Stimulated activated CD4-positive, alpha-beta T cell treated with anti-CD3 and anti-CD28 coated beads, Interleukin-1b, Interleukin-23, amount 100 ng/mL, for 4 hours (primary cell): ENCODE results near the gene XIRP1.

Experiments used
- DNase-seq, 2 donors: peaks; one replicate each; pipeline ENCODE4 v3.0.0-alpha.2; 2020; ENCODE audit warnings: low read depth in 2 of 2

The XIRP1 gene

DNA sequence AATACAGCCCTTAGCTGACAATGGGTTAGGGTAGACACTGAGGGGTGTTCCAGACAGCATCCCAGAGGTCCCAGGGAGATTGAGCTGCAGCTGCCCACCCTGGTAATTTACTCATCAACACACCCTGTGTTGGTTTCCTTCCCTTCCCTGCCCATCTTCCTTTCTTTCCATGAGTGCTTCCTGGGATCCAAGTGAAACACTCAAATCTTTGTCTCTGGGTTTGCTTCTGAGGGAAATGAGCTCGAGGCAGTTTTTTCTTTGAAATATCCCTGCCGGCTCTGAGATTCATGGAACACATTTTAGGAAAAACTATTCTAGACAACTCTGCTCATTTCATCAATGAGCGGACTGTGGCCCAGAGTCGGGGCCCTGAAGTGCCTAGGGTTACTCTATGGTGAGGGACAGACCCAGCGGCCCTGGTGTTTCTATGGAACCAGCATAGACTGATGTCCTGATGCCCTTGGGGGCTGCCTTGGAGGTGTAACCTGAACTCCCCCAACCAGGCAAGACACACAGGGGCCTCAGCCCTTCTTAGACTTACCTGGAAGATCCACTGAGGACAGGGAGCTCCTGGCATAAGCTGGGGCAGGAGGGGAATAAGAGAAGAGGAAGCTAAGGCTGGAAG, 24.1 kb downstream of the XIRP1 start:
- DNase-seq = no peak

DNA sequence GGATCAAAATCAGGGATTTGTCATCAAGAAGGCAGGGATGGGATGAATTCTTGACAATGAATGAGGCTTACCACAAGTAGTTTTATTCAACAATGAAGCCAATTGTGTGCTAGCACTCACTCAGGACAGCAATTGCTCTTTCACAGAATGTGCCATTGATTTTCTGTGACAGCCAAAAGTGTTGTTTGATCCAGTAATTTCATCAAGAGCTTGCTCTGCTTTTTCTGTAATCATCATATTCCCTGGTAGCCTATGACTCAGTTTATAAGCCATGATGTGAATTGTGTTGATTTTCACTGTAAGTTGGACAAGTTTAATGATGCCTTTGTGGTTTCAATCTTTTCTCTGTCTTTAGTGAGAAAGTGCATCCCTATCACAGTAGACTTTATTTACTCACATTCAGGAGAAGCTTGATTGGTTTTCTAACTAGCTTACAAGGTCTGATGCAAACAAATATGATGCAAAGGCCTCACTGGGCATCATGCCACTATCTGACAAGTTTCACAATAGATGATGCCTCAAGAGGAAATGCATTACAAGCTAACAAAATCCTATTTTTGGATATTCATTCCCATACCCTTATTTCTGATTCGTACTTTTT, 25.4 kb downstream of the XIRP1 start:
- DNase-seq = no peak

DNA sequence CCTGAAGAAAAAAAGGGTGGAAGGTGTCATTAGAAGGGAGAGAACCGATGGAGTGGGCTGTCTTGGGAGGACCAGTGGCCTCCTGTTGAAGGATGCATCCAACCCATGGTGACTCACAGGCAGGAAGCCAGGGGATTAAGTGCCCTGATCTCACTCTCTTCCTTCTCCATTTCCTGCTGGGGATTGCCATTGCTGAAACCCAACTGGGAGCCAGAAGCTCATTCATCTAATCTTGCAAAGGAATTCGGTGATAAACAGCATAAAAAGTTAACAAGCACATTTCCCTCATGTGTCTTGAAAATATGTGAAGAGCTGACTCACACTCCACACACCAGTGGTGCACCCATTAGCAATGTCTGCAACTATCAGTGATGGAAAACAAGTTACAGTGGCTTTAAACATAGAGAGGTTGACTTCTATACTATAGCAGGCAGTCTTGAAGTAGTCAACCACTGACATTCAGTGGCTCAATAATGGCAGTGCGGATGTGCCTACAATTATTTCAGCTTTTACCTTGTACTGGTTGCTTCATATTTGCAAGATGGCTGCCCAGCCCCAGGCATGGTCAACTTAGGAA, 26.2 kb downstream of the XIRP1 start:
- no peak for DNase-seq

DNA sequence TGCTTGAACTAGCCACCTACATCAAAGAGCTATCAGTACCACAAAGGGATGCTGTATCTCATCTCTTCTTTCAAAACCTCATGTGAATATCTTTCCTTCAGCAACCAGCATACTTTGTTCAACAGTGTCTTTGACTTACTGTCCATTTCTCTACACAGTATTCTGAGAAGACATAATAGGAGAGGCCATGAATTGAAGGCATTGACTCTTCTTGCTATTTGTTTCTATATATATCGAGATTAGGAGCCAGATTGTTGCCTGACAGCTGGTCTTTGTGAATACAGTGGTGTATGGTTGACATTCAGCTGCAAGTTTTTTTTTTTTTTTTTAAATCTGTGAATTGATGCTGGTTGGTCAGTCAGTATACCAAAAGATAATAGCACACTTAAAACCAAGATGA, 26.9 kb downstream of the XIRP1 start:
- DNase-seq = no peak

DNA sequence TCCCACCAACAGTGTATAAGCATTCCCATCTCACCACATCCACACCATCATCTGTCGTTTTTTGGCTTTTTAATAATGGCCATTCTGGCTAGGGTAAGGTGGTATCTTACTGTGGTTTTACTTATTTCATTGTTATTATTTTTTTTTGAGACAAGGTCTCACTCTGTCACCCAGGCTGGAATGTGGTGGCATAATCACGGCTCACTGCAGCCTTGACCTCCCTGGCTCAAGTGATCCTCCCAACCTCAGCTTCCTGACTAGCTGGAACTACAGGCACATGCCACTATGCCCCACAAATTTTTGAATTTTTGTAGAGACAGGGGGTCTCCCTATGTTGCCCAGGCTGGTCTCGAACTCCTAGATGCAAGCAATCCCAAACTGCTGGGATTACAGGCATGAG, 28.0 kb downstream of the XIRP1 start:
- DNase-seq = no peak

DNA sequence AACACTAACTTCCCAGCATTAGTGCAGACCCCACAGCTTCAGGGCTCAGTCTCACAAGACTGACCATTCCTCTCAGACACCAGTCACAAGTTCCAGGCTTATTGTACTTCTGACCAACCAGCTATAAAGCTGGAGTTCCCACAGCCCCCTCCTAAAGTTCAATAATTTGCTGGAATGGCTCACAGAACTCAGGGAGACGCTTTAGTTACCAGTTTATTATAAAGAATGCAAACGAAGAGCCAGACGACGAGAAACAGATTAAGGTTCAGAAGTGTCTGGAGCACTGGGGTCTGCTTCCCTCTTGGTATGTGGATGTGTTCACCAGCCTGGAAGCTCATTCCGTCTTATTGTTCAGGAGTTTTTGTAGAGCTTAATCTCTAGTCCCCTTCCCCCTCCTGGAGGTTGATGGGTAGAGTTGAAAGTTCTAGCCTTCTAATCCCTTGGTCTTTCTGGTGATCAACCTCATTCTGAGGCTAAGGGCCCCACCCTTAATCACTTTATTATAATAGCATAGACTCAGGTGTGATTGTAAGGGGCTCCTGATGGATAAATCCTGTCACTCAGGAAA, 34.2 kb downstream of the XIRP1 start:
- no peak for DNase-seq

DNA sequence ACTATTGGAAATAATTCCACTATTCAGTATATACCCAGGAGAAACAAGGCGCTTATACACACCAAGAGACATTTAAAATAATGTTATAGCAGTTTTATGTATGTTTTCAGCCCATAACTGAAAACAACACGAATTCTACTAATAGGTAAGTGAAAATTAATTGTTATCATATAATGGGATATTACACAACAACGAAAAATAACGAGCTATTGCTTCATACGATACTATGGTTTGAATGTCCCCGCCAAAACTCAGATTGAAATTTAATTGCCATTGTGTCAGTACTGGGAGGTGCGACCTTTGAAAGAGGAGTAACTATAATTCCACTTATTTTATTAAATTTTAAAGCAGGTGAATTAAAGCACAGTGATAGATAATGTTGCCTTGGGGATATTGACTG, 35.0 kb downstream of the XIRP1 start:
- no peak for DNase-seq

DNA sequence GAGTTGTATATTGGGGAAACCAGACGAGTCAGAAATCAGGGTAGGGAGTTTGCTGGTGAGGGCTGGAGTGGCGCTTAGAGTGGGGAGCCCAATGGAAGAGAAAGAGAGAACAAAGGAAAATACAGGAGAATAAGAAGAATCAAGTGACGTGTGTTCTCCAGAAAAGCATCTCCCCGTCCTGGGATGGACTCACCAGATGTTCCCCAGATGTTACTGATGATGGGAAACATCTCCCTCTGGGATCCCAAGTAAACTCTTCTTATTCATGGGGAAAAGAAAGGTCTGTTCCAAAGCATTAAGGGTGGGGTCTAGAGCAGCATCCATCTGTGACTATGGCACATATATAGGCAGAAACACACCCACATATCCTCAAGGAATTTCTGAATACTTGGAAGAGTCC, 36.0 kb downstream of the XIRP1 start:
- no peak for DNase-seq

DNA sequence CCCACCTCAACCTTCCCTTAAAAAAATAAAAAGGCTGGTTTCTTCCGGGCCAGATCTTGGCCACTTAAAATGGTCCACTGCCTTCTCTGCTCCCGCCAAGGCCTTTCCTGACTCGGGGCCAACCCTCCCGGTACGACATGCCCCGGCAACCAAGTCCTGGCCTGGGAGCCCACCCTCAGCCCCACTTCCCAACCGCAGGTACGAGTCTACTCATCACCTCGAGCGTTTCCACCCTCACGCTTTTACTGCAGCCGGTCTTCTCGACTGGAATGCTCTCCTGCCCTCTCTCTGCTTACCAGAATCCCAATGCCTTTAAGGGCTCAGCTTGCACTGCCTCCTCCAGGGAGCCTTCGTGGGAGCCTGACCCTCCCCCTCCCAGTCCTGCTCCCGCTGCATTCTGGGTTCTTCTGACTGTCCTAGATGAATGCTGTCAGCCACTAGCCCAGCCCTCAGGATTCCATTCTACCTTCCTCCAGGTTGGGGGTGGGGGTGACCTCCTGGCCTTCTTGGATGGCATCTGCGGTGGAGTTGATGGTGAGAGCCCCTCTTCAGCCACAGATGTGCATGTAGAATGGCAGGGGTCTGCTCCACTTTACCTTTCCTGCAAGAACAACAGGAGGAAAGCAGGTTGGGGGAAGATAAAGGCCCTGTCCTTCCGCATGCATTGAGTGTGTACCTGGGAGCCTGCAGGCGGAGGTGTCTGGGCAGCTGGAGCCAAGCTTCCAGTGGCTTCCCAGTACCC, 37.9 kb downstream of the XIRP1 start:
- DNase-seq = no peak

DNA sequence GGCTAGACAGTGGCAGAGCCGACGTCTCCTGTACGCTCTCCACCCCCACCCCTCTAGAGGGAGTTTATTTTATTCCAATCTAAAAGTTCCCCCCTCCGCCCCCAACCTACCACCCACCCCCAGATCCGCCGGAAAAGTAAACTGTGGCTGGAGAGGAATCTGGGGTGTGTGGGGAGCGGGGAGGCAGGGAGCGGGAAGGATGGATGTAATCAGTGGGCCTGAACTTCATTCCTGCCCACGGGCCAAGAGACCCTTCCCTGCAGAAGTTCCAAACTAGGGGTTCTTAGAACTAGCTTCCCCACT, 38.5 kb downstream of the XIRP1 start:
- no peak for DNase-seq

DNA sequence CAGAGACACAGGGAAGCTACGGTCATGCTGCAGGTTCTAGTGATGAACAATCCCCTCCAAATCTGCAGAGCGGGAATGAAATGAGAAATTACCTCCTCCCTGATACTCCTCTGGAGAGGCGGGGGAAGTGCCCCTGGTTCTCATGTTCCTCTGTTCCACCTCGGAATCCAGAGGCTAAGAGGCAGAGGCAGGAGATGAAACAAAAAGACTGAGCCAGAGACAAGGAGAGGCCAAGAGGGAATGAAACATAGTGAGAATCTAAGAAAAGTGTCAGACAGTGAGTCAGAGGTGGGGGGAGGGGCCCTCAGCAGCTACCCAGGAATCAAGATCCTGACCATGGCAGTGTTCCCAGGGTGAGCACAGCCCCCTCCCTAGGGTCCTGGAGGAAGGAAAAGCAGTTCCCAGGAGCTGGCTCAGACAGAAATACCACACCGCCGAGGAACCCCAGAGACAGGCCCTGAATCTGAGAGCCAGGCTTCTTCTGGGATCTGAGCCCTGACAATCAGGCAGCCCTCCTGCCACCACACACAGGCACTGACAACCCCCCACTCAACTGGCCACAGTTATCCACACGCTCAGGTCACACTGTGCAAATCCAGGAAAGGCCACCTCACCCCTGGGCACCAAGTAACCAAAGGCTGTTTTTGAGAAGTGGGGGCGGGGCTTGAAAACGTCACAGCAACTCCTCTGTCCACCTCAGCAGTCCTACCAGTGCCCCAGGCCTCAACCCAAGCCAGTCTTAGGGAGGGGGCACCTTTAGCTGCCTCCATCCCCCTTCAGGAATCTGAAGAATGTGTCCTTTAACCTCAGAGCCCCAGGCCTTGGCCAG, 41.4 kb downstream of the XIRP1 start:
- peak in 1 of 2 donors; percentile 70 for DNase-seq

DNA sequence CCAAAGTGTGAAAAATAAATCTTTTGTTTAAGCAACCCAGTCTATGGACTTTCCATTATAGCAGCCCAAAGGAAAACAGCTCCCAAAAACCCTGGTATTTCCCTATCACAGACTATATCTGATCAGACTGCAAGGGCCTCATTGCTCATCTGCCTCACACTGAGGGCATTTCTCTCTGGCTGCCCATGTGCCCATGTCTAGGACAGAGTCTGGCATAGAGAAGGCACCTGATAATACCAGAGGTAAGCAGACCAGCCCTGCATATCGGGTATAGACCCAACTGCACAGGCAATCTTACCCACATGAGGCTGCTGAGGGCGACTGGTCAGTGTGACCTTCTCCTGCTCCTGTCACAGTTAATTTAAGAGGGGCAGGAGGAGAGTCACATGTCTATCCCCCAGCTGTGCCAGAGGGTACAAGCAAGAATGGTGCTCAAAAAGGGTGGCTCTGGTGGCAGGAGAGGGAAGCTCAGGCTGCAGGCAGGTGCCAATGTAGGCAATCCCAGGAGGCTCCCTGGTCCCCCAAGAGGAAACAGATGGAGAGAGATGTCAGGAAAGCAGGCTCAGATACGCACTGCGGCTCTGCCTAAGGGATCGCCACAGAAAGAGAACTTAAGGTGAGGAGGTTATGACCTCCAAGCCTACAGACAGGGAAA, 42.1 kb downstream of the XIRP1 start:
- DNase-seq = no peak

DNA sequence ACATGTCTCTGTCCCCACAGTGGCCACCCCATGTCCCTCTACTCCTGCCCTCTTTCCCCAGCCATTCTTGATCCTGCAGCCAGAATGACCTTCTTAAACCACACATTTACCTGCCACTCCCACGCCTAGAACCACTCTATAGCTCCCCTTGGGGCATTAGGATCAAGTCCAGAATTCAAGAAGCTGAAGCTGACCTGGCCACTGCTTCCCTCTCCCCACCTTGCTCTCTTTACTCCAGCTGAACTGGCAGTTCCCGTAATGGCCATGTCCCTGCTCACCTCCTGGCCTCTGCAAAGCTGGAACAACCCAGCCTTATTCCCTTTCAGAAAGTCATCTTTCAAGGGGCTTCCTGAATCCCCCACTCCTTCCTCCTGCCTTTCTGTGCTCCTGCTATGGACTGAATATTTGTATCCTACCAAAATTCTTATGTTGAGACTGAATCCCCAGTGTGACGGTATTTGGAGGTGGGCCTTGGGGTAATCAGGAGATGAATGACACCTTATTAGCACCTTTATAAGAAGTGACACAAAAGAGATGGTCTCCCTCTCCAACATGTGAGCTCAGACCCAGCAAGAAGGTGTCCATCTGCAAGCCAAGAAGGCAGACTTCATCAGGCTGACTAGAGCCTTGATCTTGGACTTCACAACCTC, 42.8 kb downstream of the XIRP1 start:
- no peak for DNase-seq

DNA sequence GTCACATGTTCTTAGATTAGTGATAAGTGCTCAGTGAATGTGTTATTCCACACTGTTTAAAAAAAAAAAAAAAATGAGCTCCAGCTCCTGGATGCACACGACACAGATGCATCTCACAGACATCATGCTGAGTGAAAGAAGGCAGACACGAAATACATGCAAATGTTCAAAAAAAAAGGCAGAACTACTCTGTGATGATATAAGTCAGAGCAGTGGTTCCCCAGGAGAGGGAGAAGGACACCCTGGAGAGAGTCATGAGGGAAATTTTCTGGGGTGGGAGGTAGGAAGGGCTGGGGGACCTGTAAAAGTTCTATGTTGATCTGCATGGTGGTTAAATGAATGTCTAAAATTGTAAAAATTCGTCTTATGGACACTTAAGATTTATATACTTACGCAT, 43.3 kb downstream of the XIRP1 start:
- no peak for DNase-seq

DNA sequence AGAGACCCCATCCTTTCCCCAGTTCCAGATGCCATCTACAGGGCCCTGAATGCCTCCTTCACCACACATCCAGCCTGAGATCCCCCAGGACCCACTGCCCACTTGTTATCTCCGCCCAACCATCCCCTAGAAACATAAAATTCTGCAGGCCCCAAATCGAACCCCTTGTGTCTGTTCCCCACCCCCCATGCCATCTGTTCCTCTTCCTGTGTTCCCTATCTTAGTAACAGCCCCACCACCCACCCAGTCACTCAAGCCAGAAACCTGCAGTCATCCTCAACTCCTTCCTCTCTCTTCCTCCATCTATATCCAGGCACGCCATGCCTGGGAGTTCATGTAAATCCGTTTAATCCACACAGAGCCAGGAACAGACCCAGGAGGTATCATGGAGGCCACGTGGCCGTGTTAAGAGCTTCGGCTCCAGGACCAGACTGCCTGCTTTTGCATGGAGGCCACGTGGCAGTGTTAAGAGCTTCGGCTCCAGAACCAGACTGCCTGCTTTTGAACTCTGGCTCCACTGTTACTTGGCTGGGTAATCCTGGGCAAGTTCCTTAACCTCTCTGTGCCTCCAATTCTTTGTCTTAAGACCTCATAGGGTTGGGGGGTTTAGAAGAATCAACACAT, 43.8 kb downstream of the XIRP1 start:
- no peak for DNase-seq

DNA sequence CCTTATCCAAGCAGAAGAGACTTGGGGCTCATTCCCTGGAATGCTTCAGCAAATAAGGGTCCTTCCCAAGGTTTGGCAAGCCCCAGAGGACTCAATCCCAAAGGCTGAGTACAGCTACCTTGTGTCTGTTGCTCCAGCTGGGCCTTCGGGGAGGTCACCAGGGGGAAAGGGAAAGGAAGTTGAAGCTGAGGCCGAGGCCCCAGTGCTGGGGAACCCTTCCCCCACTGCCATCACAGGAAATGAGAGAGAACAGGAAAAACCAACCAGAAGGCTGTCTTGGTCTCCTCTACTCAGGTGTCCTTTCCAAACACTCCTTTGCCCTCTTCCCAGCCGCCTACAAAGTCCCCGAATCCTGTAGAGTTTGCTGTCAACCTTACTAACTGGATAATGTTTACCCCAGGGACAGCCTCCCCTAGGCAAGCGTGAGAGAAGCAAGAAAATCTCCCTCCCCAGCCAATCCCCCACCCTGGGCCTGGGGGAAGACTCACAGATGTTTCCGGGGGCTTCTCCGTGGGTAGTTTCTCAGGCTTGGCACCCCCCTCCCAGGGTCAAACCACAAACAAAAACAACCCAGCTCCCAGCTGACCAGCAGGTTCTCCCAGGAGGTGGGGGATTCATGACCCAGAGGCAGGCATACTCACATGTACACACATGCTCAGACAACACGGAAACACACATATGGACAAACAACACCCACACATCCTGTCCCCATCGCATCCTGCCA, 44.5 kb downstream of the XIRP1 start:
- DNase-seq = no peak

DNA sequence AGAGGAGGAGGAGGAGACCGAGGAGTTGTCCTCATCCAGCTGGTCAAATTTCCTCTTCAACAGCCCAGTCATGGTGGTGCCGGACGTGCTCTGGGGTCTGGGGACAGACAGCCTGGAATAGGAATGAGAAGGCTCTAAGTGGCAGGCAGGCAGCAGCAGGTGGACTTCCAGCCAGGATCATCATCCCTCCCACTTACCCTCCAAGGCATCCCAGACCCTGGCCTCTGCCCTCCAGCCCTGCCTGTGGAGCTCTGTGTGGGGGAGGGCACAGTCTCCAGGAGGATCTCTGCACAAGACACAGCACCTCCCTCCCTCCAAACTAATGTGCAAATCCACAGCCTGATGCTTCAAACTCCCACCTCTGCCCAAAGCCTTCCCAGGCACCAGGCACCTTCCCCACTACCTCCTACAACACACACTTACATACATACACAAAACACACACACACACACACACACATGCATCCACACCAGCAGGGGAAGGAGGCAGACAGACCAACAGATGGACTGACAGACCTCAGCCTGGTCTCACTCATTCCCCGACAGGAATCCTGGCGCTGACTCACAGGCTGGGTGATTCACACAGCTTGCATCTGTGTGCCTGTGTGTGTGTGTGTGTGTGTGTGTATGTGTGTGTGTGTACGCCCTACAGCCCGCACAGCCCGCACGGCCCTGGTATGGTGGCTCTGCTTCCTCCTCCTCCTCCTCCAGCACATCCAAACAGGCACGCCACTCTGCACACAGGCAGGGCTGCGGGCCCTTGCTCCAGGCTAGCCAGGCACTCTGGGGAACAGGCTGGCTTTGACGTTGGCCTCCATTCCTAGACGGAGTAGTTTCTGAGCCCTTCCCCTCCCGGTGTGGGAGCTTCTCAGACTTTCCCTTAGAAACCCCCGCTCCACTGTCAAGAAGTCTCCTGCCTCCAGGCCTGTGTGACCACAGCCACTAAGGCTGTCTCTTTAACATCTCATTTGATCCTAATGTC, 45.5 kb downstream of the XIRP1 start:
- DNase-seq = peak; percentile 64 to 67

DNA sequence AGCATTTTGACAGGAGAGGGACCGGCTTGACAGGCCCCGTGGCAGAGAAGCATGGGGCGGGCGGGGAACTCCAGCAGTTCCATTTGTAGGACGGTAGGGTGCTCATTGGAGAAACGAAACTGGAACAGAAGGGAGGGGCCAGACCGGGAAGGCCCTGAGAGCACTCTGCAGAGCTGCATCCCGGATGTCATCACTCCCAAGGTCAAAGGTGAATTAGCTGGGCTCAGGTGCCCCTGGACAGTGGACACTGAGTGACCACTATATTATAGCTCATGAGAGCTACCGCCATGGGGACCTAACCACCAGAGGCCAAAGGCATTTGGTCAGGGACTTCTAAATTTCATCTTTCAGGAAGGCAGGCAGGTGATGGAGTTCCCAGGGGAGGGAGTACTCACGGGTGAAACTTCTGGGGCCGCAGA, 46.3 kb downstream of the XIRP1 start:
- DNase-seq = no peak
